SH-SY5Y (cell line): ENCODE results near the gene IL1RL2.

Experiments used
- GATA2 ChIP-seq: IDR thresholded peaks from 2 replicates; pipeline ENCODE4 v1.6.1; 2011; ENCODE audit warnings: mild to moderate bottlenecking, low read depth, low read length
- GATA3 ChIP-seq: IDR thresholded peaks from 2 replicates; pipeline ENCODE4 v1.6.1; 2011; ENCODE audit warnings: low read depth, mild to moderate bottlenecking, low read length, moderate library complexity

DNA sequence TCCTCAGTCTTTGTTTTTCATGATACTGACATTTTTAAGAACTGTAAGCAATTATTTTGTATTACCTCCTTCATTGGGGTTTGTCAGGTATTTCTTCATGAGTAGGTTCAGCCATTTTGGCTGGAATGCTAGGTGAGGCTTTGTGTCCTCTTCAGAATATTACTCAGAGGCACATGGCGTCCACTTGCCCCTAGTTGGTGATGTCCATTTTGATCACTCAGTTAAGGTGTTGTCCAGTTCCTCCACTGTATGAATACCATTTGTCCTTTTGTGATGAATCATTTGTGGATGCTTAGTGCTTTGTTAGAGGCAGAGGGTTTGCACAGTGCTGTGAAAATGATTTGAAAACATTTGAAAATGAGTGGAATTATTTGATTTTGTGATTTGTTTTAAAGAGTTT lies 4.7 kb downstream of the IL1RL2 start:
- no peak for TF ChIP-seq GATA3
- no peak for TF ChIP-seq GATA2
